ENCODE data around the gene BTG2. TPM values are rescaled to one million over a fixed set of nuclear protein-coding genes. Genes with fewer than 3 reads are reported as not detected.
A peak's percentile ranks its signal among the peaks of the same experiment; 100 is the strongest.

The BTG2 gene
- total and polyA plus RNA-seq, 2 experiments from 2014 or later: 197 to 274 TPM

DNA sequence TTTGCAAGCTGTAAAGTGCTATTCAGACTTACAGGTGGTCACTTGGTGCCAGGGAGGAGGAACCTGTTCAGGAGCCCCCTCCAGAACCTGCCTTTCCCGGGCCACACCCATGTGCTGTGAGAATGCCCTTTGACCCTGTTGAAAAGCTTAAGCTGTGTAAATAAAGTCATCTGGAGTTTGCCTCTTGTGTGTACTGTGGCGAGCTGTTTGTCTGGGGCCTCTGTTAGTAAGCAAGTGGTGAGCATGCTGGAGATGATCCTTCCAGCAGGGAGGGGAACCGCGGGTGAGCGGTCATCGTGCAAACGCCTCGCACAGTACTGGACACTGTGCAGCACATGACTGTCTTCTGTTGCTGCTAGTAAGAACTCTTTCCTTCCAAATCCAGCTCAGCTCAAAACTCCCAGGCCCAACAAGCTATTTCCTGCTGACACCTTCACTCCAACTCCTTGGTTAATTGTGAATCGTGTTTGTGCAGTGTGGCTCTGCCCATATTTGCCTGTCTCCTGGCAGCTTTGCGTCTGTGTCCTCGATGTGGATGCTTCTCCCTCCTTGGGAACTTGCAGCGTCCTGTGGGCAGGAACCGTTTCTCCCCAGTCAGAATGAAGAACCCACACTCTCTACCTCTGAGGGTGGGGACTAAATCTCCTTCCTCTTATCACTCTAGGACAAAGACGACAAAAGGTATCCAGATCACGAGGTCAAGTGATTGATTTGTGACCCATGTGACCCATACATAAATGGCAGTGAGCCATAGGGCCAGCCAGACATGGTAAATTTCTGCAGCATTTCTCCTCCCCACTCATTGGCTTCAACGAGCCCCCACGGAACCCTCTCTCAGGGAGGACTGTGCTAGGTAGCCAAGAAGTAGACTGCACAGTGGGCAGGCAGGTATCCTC lies 13.9 kb upstream of the BTG2 start:
- no peaks in the 10 kb centered on the region for H3K9me2 ChIP-seq (replicated peaks; ENCODE audit: insufficient read depth)
- peak overlapping the region; percentile 63 for H3K4me2 ChIP-seq
- DNase-seq (ENCODE audit: low spot score): peak; percentile 84
- peaks cover 48% of the 10 kb centered on the region for H3K4me1 ChIP-seq (ENCODE audit: insufficient read depth)
- no peaks in the 10 kb centered on the region for H3K9me3 ChIP-seq (ENCODE audit: low read depth)
- no peak overlapping the region for H2AFZ ChIP-seq
- 63% methylated on average over 17 of the region's 17 CpGs for WGBS (ENCODE audit: low lambda C conversion rate, missing lambda C conversion rate)
- H4K20me1 ChIP-seq (ENCODE audit: insufficient read depth, poor library complexity, severe bottlenecking): no peaks in the 10 kb centered on the region
- no peaks in the 10 kb centered on the region for H3K36me3 ChIP-seq (replicated peaks; ENCODE audit: insufficient read depth, low read depth)
- no peaks in the 10 kb centered on the region for H3K79me2 ChIP-seq
- H3K27me3 ChIP-seq: no peaks in the 10 kb centered on the region
- H3K4me3 ChIP-seq: no peak overlapping the region
- H3K27ac ChIP-seq: peak overlapping the region; percentile 95
- TF ChIP-seq EZH2phosphoT487 (IDR thresholded peaks at IDR 0.05; ENCODE audit: low read depth, severe bottlenecking, unreplicated experiment) (no peak), CTCF (IDR thresholded peaks at IDR 0.05; ENCODE audit: poor library complexity) (no peak), EZH2 (IDR thresholded peaks at IDR 0.05; ENCODE audit: borderline replicate concordance) (no peak)

GRCh38 chr1:203295796-203296195 lies 9.5 kb upstream of the BTG2 start:
- no peak for DNase-seq (ENCODE audit: low spot score)
- Histone ChIP-seq H3K27ac (no peak overlapping the region), H3K4me2 (no peak overlapping the region), H3K9me3 (ENCODE audit: low read depth) (no peaks in the 10 kb centered on the region), H3K9me2 (replicated peaks; ENCODE audit: insufficient read depth) (no peaks in the 10 kb centered on the region), H2AFZ (no peak overlapping the region), H3K4me3 (no peak overlapping the region), H3K79me2 (no peaks in the 10 kb centered on the region), H3K27me3 (no peaks in the 10 kb centered on the region), H4K20me1 (ENCODE audit: insufficient read depth, poor library complexity, severe bottlenecking) (no peaks in the 10 kb centered on the region), H3K4me1 (ENCODE audit: insufficient read depth) (peaks cover 14% of the 10 kb centered on the region), H3K36me3 (replicated peaks; ENCODE audit: insufficient read depth, low read depth) (no peaks in the 10 kb centered on the region)
- TF ChIP-seq EZH2 (IDR thresholded peaks at IDR 0.05; ENCODE audit: borderline replicate concordance): no peak
- TF ChIP-seq EZH2phosphoT487 (IDR thresholded peaks at IDR 0.05; ENCODE audit: low read depth, severe bottlenecking, unreplicated experiment): no peak
- TF ChIP-seq CTCF (IDR thresholded peaks at IDR 0.05; ENCODE audit: poor library complexity): no peak
- WGBS (ENCODE audit: low lambda C conversion rate, missing lambda C conversion rate): 60% methylated on average over 1 of the region's 1 CpG

DNA sequence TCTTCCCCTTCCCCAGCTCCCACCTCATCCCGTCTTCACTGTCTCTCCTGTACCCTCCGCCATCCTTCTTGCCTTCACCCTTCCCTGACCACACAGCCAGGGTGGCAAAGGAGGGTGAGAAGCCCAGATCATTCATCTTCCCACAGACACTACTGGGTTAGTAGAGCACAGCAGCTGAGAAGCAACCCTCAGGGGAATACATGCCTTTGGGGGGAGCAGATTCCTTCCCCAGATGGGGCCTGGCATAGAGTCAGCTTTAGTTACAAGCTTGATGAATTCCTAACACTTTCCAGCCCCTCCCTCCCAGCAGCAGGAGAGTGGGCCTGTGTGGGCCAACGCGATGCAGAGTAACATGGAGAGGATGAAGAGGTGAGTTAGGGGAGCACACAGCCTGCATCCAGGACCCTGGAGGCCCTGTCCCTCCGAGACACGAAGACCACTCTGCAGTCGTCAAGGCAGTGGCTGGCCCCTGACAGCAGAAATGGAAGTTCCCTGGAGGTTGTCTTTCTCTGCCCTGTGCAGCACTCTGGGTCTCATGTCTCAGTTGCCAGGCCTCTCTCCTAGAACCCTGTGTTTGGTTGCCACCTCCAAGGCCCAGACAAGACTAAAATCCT lies 8.8 kb upstream of the BTG2 start:
- H3K9me3 ChIP-seq (ENCODE audit: low read depth): no peaks in the 10 kb centered on the region
- 88% methylated on average over 7 of the region's 7 CpGs for WGBS (ENCODE audit: low lambda C conversion rate, missing lambda C conversion rate)
- no peaks in the 10 kb centered on the region for H3K36me3 ChIP-seq (replicated peaks; ENCODE audit: insufficient read depth, low read depth)
- no peaks in the 10 kb centered on the region for H3K27me3 ChIP-seq
- no peak for DNase-seq (ENCODE audit: low spot score)
- H3K4me1 ChIP-seq (ENCODE audit: insufficient read depth): peaks cover 8% of the 10 kb centered on the region
- no peaks in the 10 kb centered on the region for H3K79me2 ChIP-seq
- no peak for TF ChIP-seq CTCF (IDR thresholded peaks at IDR 0.05; ENCODE audit: poor library complexity)
- TF ChIP-seq EZH2phosphoT487 (IDR thresholded peaks at IDR 0.05; ENCODE audit: low read depth, severe bottlenecking, unreplicated experiment): no peak
- no peak for TF ChIP-seq EZH2 (IDR thresholded peaks at IDR 0.05; ENCODE audit: borderline replicate concordance)
- no peaks in the 10 kb centered on the region for H3K9me2 ChIP-seq (replicated peaks; ENCODE audit: insufficient read depth)
- no peak overlapping the region for H3K4me3 ChIP-seq
- no peaks in the 10 kb centered on the region for H4K20me1 ChIP-seq (ENCODE audit: insufficient read depth, poor library complexity, severe bottlenecking)
- H3K27ac ChIP-seq: no peak overlapping the region
- H3K4me2 ChIP-seq: no peak overlapping the region
- no peak overlapping the region for H2AFZ ChIP-seq
